HT1080 (cell line): Measurements from ENCODE around the gene NEURL4. TPM values are rescaled to one million over a fixed set of nuclear protein-coding genes. Genes with fewer than 3 reads are reported as not detected.
"Not testable (repeated sequence)": the region's sequence is repeated elsewhere in the genome, so short reads cannot be mapped to it uniquely, and the experiment has no call there.

Experiments used
- DNase-seq: peaks from one replicate; pipeline ENCODE4 v3.0.0-alpha.2; 2015; ENCODE audit warnings: low read depth
- total RNA-seq: library from RNA; depleted of rRNA; stranded (reverse); fragments of >200 nt; shearing (Covaris generic); gene quantifications from 2 replicates; pipeline ENCODE4 v1.2.3, GENCODE V29; 2014

Gene NEURL4
- total RNA-seq, 1 experiment from 2014 or later: 20.7 TPM

DNA sequence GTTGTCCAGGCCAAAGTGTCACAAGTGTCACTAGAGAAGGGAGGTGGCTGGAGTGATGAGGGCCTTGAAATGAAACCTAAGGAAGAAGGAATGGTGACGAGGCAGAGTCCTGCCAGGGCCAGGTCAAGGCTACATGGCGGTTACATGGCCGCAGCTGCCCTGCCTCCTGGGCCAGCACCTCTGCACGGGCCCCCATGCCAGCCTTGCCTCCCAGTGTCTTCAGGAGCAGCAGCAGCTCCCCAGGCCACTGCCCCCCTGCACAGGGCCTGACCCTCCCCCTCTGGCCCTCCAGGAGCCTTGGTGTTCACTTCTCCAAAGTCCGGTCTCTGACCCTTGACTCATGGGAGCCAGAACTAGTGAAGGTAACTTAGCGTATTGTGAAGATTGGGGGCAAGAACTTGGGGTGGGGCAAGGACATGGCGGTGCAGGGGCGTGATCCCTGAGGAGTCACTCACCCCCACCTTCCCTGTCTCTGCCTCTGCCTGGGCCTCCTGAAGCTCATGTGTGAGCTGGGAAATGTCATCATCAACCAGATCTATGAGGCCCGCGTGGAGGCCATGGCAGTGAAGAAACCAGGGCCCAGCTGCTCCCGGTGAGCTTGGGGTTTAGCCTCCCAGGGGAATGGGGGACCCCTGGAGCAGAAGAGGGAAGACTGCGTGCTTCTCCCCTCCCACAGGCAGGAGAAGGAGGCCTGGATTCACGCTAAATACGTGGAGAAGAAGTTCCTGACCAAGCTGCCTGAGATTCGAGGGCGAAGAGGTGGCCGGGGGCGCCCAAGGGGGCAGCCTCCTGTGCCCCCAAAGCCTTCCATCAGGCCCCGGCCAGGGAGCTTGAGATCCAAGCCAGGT is 18.7 kb upstream of the NEURL4 start:
- no peak for DNase-seq

DNA sequence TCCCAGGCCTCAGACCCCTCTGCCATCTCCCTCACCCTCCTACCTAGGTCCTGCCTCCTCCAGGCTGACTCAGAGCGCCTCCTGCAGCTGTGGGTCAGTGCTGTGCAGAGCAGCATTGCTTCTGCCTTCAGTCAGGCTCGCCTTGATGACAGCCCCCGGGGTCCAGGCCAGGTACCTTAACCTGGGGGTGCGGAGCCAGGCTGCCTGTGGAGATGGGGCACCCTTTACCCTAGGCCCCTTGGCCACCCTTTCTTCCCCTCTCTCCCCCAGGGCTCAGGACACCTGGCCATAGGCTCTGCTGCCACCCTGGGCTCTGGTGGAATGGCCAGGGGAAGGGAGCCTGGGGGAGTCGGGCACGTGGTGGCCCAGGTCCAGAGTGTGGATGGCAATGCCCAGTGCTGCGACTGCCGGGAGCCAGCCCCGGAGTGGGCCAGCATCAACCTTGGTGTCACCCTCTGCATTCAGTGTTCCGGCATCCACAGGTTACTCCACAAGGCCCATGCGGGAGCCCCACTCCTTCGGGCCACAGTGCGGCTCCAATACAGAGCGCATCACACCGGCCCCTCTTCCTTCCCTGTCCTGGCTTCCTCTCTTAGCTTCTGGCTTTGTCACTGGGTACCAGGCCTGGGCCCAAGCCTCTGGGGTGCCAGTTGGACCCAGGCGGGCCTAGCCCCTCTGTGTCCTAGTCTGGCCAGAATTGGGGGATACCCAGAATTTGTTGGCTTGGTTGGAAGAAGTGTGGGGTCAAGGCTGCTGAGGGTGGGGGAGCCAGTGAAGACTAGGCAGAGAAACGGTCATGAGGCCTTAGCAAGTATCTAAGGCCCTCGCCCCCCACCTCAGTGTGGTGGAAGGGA is 17.9 kb upstream of the NEURL4 start:
- DNase-seq: no peak

DNA sequence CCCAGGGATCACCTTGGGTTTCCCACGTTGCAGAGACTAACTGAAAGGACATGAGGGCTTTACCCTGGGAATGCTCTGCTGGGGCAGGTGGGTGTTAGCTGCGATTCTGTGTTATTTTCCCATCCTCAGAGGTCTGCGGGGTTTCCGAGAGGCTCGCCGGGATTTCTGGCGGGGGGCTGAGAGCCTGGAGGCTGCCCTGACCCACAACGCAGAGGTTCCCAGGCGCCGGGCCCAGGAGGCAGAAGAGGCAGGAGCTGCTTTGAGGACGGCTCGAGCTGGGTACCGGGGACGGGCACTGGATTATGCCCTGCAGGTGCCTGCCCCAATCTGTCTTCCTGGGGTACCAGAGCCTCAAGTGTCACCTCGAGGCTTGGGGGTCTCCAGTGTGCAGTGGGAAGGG is 14.1 kb upstream of the NEURL4 start:
- DNase-seq: no peak

DNA sequence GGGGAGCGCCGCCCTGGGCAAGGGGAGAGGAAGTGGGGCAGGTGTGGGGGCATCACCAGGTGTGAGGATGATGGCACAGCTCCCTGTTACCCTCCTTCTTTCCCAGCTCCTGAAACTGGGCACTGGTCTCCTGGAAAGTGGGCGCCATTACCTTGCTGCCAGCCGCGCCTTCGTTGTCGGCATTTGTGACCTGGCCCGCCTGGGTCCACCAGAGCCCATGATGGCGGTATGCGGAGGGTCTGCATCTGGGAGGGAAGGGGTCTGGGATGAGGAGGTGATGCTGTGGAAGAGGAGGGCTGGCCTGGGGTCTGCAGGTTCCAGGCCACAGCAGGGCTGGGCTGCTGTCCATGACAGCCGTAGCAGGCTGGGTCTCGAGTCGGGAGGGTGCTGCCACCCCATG is 12.7 kb upstream of the NEURL4 start:
- DNase-seq: no peak

DNA sequence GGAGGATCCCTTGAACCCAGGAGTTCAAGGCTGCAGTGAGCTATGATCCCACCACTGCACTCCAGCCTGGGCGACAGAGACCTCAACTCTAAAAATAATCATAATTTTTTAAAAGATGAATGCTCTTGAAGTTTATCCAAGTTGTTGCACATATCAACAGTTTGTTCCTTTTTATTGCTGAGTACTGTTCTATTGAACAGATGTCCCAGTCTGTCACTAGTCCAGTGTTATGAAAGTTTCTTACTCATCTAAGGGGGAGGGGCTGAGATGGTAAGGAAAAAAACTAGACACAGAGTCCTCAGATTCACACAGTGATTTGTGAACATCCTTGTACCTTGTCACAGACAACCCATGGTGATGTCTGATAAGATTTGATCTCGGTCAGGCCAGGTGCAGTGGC is 11.0 kb upstream of the NEURL4 start:
- no peak for DNase-seq

DNA sequence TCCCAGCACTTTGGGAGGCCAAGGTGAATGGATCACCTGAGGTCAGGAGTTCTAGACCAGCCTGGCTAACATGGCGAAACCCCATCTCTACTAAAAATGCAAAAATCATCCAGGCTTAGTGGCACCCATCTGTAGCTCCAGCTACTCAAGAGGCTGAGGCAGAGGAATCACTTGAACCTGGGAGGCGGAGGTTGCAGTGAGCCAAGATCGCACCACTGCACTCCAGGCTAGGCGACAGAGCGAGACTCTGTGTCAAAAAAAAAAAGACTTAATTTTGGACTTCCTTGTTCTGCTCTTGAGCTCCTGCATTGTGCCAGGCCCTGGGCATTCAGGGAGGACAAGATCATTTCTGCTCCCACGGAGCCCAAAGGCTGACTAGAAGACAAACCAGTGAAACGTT is 8.5 kb upstream of the NEURL4 start:
- not testable (repeated sequence) for DNase-seq

DNA sequence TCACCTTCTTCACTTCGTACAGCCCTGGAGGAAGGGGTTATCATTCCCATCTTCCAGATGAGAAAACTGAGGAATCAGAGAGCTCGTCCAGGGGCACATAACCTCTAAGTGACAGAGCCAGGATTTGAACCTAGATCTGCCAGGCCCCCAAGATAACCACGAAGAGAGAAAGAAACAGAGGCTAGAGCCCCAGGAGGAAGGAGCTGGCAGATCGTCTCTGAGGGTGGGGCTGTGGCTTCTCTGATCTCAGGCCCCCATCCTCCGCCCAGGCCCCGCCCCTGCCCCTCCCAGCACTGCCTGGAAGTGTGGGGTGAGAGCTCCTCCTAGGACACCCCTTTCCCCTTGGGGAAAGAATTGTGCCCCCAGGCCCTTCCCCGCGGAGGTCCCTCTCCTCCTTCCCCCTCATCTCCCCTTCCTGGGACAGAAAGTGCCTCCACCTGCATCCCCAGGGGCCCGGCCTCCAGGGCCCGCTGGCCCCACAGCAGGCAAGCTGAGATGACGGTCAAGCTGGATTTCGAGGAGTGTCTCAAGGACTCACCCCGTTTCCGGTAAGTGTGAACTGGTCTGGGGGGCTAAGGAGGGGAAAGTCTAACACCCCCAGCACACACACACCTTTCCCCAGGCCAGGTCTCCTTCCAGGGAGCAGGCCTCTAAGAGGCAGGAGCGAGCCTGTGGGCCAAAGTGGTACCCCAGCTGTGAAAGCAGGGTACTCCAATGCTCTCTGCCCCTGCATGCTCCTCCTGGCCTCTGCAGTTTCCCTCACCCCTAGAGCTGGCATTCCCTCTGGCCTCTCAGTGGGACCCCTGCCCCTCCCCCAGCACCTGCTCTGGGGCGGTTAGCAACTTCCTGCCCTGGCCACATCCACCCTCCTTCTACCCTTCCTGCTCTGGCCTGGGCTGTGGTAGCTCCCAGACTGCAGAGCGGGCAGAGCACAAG is 7.4 kb upstream of the NEURL4 start, which contains the start of gene ACAP1:
Gene ACAP1 (plus strand): TSS at position 290 of the 936 bp plus-strand sequence. CDS start 206 bp downstream, at position 496.
- DNase-seq: no peak

DNA sequence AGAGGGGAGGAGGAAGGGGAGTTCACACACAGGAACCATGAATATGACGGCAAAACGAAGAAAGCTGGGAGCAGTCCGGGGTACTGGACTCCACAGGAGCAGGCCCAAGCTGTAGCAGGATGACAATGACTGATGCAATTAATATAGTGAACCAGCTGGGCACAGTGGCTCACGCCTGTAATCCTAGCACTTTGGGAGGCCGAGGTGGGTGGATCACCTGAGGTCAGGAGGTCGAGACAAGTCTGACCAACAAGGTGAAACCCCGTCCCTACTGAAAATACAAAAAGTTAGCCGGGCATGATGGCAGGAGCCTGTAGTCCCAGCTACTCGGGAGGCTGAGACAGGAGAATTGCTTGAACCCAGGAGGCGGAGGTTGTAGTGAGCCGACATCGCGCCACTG is 6.6 kb upstream of the NEURL4 start:
- DNase-seq: not testable (repeated sequence)

DNA sequence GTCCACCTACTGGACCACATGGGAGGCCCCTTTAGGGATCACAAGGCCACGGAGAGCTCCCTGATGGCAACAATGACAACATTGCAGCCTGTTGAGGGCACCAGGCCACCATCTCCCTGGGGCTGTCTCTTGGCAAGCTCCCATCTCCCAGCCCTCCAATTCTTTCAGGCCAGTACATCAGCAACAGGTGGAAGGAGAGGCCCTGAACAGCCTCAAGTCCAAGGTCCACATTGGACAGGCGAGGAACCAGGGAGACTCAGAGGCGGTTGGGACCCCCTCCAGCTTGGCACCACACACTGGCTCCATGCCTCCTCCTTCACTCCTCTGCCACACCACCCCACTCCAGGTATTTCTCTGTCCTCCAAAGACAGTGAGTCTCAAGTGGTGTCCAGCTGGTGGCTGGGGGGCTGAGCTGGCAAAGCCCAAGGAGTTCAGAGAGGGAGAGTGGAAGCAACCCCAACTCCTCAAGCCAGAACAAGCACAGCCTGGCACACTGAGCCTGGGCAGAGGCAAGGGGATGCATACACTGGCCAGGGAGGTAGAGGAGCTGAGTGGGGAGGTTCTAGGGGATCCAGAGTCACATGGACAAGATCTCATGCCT is 5.9 kb upstream of the NEURL4 start:
- DNase-seq: no peak

DNA sequence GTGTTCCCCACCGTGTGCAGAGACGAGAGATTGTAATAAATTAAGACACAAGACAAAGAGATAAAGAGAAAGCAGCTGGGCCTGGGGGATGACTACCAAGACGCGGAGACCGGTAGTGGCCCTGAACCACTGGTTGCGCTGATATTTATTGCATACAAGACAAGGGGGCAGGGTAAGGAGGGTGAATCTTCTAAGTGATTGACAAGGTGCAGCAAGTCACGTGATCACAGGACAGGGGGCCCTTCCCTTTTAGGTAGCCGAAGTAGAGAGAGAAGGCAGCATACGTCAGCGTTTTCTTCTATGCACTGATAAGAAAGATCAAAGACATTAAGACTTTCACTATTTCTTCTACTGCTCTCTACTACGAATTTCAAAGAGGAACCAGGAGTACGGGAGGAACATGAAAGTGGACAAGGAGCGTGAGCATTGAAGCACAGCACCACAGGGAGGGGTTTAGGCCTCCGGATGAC is 3.5 kb upstream of the NEURL4 start:
- DNase-seq: not testable (repeated sequence)

DNA sequence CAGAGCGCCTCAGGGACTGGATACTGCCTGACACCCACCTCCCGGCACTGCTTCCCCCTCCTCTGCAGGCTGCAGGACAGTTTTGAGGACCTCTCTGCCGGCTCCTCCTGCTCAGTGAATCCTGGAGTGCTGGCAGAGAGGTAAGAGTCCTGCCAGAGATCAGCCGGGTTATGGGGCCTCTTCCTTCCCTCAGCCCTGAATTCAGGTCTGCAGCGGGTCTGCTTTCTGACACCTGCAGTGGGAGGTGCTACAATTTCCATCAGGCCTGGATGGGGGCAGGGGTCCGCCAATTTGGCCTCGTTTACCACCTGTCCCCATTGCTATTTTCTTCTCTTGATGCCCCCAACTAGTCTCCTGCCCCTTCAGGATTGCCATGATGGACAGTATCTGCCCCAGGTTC is 3.0 kb upstream of the NEURL4 start:
- no peak for DNase-seq

DNA sequence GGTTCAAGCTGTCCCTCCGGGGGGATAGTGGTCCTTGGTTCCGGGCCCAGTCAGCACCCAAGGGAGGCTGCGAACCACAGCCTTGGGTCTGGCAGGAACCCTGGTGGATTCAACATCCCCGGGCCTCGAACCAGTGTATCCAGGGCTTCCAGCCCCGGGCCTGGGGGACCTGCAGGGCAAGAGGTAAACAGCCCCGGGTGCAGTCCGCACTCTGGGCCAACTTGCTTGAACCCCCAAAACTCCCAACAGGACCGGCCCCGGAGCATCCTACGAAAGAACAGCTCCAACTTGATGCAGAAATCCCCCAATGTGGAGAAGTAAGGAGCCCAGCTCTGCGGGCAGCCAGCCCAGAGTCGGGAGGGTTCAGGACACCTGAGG is 1.5 kb upstream of the NEURL4 start:
- no peak for DNase-seq

DNA sequence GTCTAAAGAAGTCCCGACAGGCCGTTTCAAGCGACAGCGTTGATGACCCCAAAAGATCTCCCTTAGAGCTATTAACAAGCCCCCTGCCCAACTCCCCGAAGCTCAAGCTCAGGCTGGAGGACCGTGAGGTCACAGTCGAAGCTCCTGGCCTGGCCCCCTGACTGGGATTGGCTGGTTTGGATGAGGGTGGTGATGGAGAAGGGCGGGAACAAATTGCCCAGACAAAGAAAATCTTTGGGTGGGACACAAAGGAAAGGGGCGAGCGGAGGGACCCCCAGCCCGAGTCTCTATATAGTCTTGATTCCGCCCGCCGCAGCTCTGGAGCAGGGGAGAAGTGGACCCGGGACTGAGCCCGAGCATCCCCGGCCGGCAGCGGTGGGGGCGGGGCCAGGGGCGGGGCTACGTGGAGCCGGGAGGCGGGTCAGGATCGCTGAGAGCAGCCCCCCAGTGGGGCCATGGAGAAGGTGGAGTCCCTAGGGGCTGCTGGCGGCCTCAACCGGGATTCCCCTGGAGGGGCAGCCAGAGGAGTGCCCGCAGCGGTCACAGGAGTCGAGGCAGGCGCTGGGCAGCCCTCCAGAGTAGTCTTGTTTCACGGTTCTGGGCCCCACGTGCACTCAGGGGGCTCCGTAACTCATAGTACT is 982 bp upstream of the NEURL4 start:
- DNase-seq: peak; percentile 78

DNA sequence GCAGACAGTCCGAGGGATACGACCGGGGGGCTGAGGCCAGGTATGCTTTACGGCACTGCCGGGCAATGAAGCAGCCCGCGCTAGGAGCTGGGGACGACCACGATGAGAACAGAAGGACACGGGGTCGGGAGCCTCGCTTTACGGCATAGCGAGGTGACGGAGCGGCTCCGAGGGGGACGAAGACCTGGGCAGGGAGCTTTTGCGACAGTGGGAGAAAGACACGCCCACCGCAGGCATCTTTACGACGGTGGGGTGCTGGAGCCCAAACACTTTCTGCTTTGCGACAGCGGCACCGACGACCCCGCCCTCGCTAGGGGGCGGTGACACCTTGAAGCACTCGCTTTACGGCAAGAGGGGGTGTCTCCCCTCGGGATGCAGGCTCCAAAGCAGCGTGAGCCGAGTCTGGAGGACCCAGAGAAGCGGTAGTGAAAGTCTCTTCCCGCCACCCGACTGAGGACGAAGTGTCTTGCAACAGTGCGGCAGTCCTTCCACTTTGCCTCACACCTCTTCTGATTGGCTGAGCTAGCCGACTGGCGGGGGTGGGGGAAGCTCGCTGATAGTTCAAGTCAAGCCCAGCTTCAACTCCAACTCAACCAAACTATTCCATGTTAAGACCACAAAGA is 350 bp upstream of the NEURL4 start:
- DNase-seq: peak; percentile 100

DNA sequence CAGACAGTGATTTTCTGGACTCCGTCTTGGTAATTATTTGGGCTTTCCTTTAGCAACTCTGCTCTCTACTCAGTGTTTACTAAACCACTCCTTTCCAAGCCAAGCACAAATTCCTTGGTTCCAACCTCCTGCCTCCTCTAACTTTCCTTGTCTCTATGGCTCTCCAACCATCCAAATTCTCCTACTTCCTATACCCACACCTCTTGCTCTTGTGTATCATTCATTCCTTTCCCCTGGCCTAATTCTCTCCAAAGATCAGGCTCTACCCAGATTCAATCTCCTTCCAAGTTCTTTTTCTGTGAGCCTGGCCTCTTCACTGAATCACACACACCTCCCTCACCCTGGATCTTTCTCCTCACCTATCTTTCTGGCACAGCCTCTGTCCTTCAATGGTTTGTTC is 1.1 kb downstream of the NEURL4 start:
- DNase-seq: no peak

DNA sequence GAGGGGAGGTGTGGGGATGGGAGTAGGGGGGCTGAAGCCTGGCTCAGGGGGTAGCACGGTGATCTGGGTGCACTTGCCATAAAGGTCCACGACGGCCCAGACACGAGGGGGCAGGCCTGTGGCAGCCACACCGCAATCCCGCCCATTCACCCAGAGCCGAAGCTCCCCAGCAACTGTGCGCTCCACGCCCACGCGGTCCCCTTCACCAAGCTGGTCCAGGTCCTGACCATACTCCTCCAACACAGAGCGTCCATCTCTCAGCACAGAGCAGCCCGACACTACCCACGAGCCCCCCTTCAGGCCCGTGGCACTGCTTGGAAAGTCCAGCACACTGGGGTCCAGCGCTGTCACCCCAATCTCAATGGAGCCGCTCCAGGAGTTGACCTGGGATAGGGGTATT is 1.6 kb downstream of the NEURL4 start:
- DNase-seq: no peak

DNA sequence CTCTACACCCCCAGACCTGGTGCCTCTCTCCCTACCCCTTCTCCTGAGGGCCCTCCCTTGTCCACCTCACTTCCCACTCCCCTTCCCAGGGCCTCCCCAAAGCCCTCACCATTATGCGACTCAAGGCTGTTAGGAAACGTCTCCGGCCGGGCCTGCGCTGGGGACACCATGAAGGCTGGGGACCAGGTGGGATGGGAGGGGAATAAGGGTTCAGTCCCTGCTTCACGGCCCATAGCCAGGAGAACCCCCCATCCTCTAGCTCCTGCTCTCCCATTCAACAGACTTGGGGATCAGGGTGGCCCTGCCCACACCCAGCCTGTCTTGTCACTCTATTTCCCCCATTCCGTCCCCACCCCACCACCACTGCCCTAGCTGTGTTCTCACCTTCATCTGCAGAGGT is 2.1 kb downstream of the NEURL4 start:
- no peak for DNase-seq

DNA sequence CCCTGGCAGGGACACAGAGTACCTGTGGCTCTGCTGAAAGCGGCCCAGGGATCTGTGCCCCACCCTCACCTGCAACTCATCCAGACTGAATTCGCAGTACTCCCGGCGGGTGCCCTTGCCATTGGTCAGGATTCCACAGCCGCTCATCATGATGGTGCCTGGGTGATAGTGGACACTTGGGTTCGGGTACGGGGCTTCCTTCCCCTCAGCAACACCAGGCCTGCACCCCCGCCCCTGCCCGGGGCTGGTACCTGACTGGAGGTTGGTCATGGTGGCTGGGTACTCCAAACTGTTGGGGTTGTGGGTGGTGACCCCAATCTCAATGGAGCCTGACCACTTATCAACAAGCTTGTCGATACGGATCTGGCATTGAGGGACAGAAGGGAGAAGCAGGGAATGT is 2.9 kb downstream of the NEURL4 start:
- no peak for DNase-seq

DNA sequence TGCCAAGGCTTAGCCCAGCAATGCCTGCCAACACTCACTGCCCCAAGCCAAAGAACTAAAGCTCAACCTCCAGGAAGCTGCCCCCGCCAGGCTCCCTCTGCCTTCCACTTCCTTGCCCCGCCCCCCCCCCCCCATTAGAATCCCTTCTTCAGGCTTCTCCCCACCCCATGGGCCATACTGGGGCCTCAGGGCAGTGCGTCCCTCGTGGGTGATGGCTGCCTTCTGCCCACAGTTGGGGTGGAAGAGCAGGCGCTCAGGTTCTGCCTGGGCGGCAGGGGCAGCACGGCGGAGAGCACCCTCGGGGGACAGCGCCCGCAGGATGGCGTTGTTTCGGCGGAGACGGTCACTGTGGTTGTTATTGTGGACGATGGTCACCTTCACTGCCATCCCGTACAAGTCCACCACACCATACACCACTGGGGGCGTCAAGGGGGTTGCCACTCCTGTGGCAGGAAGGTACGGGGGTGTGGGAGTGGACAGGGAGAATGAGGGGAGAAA is 4.1 kb downstream of the NEURL4 start:
- no peak for DNase-seq

DNA sequence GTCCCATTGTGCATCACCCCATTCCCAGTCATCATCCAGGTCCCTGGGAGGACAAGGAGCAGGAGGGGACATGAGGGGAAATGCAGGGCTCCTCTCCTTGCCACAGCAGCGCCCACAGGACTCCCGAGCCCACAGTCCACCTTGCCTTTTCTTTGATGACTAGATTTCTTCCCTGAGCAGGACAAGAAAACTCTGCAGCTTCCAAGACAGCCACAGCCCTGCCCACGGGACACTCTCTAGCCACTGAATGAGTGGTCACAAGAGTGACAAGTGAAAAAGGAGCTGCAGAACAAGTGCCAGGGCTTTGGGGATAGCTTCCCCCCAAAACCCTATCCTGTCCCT is 4.7 kb downstream of the NEURL4 start:
- DNase-seq: no peak
